ENCODE data around the gene GRHL3. TPM values are rescaled to one million over a fixed set of nuclear protein-coding genes. Genes with fewer than 3 reads are reported as not detected.

The GRHL3 gene
- total RNA-seq, 4 donors from 2014 or later: 0.11 to 0.27 TPM; not detected in 2

DNA sequence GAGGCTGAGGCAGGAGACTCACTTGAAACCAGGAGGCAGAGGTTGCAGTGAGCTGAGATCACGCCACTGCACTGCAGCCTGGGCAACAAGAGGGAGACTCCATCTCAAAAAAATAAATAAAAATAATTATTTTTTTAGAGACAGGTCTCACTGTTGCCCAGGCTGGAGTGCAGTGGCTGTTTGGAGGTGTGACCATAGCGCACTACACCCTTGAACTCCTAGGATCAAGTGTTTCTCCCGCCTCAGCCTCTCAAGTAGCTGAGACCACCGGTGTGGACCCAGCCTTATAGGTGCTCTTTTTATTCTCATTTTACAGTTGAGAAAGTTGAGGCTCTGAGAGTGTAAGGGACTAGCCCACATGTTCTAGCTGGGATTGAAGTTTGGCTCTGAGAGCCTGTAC, 15.6 kb upstream of the GRHL3 start:
- Histone ChIP-seq H3K36me3 (no peaks in the 10 kb centered on the region), H3K4me1 (peaks cover 13 to 16% of the 10 kb centered on the region in 2 donors), H3K9me3 (no peaks in the 10 kb centered on the region), H3K27me3 (peaks cover 3% of the 10 kb centered on the region), H3K4me3 (replicated peaks in 1 of 3) (no peak overlapping the region), H3K27ac (no peak overlapping the region)
- TF ChIP-seq, protein P1, sequence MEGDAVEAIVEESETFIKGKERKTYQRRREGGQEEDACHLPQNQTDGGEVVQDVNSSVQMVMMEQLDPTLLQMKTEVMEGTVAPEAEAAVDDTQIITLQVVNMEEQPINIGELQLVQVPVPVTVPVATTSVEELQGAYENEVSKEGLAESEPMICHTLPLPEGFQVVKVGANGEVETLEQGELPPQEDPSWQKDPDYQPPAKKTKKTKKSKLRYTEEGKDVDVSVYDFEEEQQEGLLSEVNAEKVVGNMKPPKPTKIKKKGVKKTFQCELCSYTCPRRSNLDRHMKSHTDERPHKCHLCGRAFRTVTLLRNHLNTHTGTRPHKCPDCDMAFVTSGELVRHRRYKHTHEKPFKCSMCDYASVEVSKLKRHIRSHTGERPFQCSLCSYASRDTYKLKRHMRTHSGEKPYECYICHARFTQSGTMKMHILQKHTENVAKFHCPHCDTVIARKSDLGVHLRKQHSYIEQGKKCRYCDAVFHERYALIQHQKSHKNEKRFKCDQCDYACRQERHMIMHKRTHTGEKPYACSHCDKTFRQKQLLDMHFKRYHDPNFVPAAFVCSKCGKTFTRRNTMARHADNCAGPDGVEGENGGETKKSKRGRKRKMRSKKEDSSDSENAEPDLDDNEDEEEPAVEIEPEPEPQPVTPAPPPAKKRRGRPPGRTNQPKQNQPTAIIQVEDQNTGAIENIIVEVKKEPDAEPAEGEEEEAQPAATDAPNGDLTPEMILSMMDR (IDR thresholded peaks at IDR 0.05): no peak
- no peak for DNase-seq
- whole genome bisulfite sequencing, 2 donors: 78 to 81% methylated on average over 4 of the region's 4 CpGs
- intact Hi-C loops (cut with DNase I): no loop called here

DNA sequence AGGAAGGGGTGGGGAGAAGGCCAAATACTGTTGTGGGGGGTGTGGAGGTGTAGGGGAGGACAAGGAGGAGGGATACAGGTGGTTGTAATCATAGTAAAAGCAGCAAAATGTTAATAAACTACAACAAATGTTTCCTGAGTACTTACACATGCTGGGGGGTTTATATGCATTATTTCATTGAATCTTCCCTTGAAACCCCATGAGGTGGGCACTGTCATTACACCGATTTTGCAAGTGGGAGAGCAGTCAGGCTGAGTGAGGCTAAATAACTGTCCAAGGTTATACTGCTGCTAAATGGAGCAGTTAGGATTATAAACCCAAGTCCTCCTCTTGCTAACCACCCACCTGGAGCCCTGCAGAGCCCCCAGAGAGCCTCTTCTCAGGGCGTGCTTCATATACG, 14.4 kb upstream of the GRHL3 start:
- intact Hi-C loops (cut with DNase I): no loop called here
- no peaks in the 10 kb centered on the region for H3K9me3 ChIP-seq
- TF ChIP-seq POLR2A (IDR thresholded peaks at IDR 0.05): no peak
- TF ChIP-seq, protein P1 (IDR thresholded peaks at IDR 0.05): no peak
- no peak for DNase-seq
- no peak overlapping the region for H3K27ac ChIP-seq
- no peak overlapping the region for H3K4me3 ChIP-seq (replicated peaks in 1 of 3)
- H3K4me1 ChIP-seq: peaks cover 13 to 16% of the 10 kb centered on the region in 2 donors
- 53 to 69% methylated on average over 3 of the region's 3 CpGs for WGBS, 2 donors
- H3K36me3 ChIP-seq: no peaks in the 10 kb centered on the region
- H3K27me3 ChIP-seq: peaks cover 3% of the 10 kb centered on the region

DNA sequence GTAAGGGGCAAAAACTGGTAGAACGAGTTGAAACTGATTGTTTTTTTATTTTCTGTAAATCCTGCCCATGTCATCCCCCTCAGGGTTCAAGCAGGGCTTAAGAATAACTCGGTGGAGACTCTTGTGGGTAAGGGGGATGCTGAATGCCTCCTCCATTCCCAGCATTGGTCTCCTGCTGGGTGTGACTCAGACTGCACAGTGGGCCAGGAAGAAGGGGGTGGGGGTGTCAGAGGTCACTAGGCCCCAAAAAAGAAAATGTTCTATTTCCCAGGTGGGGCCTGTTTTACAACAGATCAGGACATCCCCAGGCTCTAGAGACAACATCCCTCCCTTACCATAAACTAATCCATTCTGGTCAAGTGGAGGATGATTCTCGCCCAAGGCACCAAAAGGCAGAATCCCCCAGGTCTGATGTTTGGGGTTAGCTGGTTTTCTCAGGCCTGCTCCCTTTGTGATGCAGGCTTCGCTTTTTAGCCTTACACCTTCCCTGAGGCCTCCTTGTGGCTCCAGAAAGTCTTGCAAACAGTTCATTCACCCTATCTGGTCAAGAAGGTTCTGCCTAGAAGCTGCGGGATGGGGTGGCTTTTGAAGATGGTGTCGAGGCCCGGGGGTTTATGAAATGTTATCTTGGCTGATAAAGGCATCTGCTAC, 10.7 kb upstream of the GRHL3 start:
- TF ChIP-seq, protein P1 (IDR thresholded peaks at IDR 0.05): no peak
- TF ChIP-seq POLR2A (IDR thresholded peaks at IDR 0.05): no peak
- WGBS, 2 donors: 84 to 85% methylated on average over 7 of the region's 7 CpGs
- intact Hi-C loops (cut with DNase I): no loop called here

DNA sequence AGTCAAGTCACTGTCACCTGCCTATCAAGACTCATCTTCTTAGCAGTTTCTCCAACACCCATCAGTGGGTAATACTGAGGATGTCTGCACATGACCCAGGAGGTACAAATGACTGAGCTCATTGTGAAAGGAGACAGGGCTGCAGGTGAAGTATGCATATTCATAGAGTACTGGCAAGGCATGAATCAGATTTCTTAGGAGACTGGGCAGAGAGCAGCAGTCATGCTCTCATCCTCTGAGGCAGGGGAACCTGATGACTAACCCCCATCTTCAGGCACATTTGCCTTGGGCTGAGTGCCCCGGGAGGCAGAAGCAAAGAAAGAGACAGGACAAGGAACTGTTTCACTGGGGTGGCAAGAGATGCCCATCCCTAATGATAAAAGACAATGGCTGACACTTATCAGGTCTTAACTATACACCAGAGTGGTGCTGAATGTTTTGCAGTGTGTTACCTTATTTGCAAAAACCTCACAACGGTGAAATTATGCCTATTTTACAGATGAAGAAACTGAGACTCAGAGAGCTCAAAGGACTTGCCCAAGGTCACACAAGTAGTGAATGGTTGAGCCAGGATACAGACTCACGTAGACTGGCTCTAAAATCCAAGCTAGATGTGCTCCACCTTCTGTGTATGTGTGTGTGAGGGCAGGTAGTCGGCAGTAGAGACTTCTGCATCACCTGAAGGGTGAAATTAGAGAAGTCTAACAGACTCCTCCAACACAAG, 9.2 kb upstream of the GRHL3 start:
- TF ChIP-seq, protein P1 (IDR thresholded peaks at IDR 0.05): no peak
- no peak for TF ChIP-seq POLR2A (IDR thresholded peaks at IDR 0.05)
- no peak for DNase-seq
- H3K4me3 ChIP-seq (replicated peaks in 1 of 3): no peak overlapping the region
- 92 to 95% methylated on average over 4 of the region's 4 CpGs for WGBS, 2 donors
- peaks cover 0 to 5% of the 10 kb centered on the region in 2 donors for H3K4me1 ChIP-seq
- H3K9me3 ChIP-seq: no peaks in the 10 kb centered on the region
- H3K27ac ChIP-seq: no peak overlapping the region
- intact Hi-C loops (cut with DNase I): no loop called here
- H3K36me3 ChIP-seq: no peaks in the 10 kb centered on the region
- peaks cover 3% of the 10 kb centered on the region for H3K27me3 ChIP-seq

More for the DNA sequence above, 10.7 kb upstream of the GRHL3 start:
- Histone ChIP-seq H3K36me3 (no peaks in the 10 kb centered on the region), H3K9me3 (no peaks in the 10 kb centered on the region), H3K27ac (no peak overlapping the region), H3K4me3 (replicated peaks in 1 of 3) (no peak overlapping the region), H3K4me1 (peaks cover 0 to 3% of the 10 kb centered on the region in 2 donors), H3K27me3 (peaks cover 3% of the 10 kb centered on the region)
- no peak for DNase-seq

DNA sequence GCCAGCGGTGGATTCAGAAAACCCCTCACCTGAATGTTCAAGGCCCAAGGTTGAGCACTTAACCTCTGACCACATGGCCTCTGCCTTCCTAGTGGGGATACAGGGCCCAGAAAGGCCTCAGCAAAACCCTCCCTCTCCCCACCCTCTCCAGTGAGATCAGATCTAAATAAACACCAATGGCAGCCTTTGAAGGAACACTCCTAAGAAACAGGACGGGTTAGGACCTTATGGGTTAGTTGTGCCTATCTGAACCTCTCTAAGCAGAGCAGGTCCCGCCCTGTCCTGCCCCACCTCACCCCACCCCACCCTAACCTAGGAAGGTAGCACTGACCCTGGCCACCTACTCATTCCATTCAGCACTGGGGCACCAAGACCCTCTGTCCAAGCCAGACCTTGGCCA, 7.9 kb upstream of the GRHL3 start:
- Histone ChIP-seq H3K27me3 (no peaks in the 10 kb centered on the region), H3K4me1 (peaks cover 0 to 8% of the 10 kb centered on the region in 2 donors), H3K27ac (no peak overlapping the region), H3K4me3 (replicated peaks in 1 of 3) (no peak overlapping the region), H3K9me3 (no peaks in the 10 kb centered on the region), H3K36me3 (no peaks in the 10 kb centered on the region)
- WGBS, 2 donors: 97 to 100% methylated on average over 3 of the region's 3 CpGs
- DNase-seq: no peak
- no peak for TF ChIP-seq POLR2A (IDR thresholded peaks at IDR 0.05)
- TF ChIP-seq, protein P1 (IDR thresholded peaks at IDR 0.05): no peak
- intact Hi-C loops (cut with DNase I): no loop called here

All from thyroid gland (tissue), 4 donors.